Stimulated activated CD4-positive, alpha-beta T cell treated with anti-CD3 and anti-CD28 coated beads, Interleukin-1b, Interleukin-23, amount 100 ng/mL, for 48 hours (primary cell): Measurements from ENCODE around the gene TANC1.

Experiments
- DNase-seq: peaks from one replicate; pipeline ENCODE4 v3.0.0-alpha.2; 2020

Gene TANC1

DNA sequence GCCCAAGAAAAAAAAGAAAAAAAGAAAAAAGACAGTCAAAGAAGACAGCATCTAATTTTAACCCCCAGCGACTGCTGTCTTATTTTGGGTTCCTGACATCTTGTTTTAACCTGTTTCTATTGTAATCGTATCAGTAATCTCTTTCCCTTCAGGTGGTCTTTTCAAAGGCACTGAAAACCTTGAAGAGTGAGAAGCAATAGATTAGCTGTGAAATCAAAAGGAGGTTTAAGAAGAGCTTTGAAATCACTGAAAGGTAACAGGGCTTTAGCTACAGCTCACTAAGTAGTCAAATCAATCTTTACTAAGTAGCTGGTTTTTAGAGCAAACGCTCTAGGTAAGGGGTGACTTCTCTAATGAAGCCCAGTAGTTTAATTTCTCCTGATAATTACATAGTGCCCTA lies 5.4 kb upstream of the TANC1 start:
- DNase-seq = no peak

DNA sequence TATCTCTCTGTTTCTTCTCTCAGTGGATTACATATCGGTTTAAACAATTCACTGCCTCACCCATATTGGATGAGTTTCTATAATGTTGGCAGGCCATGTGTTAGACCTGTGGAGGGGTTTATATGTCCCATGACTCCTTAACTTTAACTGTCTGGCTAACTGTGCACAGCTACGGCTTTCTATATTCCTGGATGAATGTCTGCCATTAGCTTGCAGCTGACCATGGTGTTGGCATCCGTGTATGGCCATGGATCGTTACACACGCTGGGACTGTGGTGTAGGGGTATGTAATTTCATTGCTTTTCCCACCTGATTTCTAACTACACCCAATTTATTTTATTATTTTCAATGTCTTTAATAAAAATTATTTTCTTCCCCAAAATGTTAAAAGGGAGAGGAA lies 3.3 kb upstream of the TANC1 start:
- DNase-seq = no peak

DNA sequence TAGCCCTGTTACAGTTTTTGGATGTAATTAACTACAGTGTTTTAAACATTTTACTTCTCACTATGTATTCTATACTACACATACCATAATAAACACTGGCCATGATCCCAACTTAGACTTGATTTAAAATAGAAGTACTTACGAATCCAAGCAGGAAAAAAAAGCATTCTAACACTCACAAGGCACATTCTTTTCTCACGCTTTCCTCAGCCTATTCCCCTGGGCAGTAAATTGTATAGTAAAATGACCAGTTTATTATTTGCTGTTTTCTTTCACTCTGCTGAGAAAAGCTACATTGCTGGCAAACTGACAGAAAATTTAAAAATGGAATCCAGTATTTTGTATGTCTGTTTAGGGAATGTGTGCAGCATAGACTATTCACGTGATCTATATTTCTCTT lies 2.8 kb upstream of the TANC1 start:
- DNase-seq = no peak

DNA sequence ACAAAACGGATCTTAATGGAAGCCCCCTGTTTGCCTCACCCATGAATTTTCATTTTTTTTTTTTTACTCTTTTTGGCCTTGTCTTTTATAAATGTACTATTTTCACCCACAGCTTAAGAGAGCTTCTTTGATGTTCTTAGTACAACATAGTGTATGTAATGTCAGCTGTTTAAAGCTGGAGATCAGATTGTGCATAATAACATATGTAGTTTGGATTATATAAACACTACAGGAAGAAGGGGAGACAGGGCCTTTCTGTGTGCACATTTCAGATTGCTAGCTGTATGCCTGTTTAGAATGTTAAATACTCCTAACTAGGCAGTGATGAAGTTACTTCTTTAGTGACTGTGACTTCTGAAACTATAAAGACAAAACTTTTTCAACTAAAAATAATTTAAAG lies 2.1 kb upstream of the TANC1 start:
- DNase-seq = no peak

GRCh38 chr2:158967114-158967730 lies 1.2 kb upstream of the TANC1 start:
- no peak for DNase-seq

GRCh38 chr2:158967731-158968395 lies 577 bp upstream of the TANC1 start:
- DNase-seq = no peak

DNA sequence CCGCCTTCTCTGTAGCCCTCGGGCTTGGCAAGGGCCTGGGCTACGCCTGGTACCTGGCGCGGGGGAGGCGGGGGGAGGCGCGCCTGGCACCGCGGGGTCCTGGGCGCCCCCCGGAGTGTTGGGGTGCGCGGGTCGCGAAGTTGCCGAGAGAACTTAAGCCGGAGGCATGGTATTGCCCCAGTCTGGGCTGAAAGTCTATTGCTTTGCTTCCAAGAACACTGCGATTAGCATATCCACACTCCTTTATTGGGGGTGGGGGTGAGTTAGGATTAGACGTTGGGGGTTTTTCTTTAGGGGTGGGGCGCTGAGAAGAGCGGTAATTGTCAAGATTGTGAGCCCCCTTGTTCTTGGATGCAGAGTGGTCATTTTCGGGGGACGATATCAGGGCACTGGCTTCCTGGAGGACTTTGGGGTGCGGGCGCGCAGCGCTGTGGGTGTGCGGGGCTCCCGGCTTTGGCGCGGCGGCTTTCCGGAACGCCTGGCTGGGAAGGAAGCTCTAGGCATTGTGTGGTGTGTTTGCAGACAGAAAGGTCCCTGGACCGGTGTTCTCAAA lies 798 bp downstream of the TANC1 start:
- DNase-seq = no peak

DNA sequence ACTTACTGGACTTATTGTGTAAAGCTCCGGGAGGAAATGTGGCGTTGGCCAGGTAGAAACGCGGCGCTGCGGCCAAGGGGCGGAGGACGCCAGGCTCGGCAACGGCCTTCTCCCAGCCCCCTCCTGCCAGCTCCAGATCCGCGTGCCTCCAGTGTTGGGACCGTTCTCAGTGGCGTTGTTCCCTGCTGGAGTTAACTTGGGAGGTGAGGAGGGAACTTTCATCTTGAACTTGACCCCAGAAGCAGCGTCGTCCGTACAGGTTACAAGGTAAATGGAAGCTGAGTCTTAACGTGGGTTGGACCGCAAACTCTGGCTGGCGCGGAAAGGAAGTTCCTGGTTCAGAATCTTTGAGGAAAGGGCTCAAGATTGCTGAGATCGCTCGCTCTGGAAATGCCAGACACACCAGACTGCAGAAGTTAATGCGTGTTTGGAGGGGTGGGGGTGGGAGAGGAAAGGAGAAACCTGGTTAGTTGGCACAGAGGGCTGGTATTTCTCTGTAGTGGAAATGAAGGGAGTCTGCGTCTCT lies 1.3 kb downstream of the TANC1 start:
- DNase-seq = no peak

DNA sequence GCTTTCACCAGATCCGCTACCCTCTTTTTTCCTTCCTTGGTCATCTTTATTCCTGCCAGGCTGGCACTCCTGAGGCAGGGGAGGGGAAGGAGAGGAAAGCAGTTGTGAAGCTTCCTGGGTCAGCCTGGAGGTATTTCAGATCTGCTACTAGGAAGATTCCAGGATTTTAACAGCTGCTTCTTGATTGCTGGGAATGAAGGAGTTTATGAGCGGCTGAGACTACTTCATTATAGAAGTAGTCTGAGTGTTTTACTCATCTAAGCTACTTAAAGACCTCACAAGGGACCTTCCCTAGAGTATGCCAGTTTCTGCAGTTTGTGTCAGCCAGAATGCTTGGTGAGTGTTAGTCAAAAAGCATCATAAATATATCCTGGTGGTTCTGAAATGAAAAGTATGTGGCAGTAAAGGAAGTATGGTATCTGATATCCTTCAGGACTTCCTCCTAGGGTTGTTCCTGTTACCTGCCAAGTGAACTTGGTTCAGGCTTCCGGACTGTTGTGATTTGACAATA lies 1.9 kb downstream of the TANC1 start:
- no peak for DNase-seq

GRCh38 chr2:158973116-158973956 lies 4.9 kb downstream of the TANC1 start:
- no peak for DNase-seq

DNA sequence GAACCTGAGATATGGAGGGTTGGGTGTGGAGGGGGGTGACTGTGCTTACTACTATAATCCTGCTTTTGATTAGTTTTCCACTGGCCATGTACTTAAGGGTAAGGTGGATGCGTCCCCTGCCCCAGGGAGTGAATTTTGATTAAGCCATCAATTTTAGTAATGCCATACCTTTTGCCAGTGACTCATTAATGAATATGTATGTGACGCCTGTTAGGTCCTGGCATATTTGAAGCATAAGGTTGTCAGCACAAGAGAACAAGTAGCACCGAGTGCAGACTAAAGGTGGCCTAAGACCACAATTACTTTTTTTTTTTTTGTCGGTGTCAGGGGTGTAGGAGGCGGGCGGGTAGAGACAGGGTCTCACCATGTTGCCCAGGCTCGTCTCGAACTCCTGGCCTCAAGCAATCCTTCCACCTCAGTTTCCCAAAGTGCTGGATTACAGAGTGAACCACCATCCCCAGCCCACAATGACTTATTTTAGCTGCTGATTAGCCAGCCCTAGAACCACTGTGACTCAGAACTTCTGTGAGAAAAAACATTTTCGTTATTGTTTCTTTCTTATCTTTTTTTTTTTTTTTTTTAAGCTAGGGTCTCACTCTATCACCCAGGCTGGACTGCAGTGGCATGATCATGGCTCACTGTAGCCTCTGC lies 7.0 kb downstream of the TANC1 start:
- DNase-seq = no peak

DNA sequence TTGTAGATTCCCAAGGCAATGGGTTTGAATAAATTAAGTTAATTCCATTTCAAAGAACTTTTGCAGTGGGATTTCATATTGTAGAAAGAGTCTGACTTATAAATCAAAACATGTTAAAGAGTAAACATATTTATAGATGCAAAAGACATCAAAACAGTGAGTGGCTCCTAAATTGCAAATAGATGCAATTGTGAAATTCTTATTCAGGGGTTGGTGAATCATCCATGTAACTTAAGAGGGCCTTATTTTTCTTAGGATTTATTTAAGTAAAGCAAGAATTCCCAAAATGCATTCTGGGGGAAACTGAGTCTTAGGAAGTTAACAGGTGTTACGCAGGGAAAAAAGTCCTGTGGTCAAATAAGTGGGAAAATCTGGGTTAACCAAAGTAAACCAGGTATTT lies 11.3 kb downstream of the TANC1 start:
- DNase-seq = no peak

DNA sequence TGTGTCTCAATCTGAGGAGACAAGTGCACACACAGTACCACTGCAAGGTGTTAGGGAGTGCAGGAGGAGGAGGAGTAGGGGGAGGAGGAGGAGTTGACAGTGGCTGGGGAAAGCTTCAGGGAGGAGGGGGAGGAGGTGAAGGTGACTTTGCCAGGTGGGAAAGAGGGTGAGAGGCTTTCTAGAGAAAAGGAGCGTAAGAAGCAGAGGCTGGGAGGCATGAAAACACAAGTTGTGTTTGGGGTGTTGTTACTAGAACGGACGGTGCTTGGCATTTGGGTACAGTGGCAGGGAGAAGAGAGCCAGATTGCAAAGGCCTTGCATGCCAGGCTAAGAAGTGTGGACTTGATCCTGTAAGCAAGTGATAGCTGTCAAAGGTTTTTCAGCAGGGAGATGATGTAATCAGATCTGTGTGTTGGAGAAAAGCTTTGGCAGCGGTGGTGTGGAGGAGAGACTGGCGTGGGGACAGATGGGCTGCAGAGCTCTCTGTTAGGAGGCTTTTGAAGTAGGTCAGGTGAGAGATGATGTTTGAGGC lies 16.2 kb downstream of the TANC1 start:
- no peak for DNase-seq

DNA sequence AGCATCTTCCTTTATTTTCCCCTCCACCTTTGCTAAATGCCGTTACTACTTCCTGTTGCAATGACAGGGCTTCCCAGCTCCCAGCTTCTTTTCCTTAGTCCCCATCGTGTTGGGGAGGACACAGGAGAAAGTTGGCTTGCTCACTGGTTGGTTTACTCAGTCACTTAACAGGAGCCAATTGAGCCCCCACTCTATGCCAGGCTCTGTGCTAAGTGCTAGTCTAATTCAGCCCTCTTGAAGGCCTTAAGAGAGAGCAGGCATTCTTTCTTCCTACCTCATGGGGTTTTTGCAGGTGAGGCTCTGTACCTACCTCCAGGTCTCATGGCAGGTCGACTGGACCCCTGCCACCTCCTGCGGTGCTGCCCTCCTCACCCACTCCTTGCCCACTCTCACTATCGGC lies 20.1 kb downstream of the TANC1 start:
- no peak for DNase-seq

- DNase-seq = no peak
Observed at GRCh38 chr2:158989165-158989564, 20.7 kb downstream of the TANC1 start.

DNA sequence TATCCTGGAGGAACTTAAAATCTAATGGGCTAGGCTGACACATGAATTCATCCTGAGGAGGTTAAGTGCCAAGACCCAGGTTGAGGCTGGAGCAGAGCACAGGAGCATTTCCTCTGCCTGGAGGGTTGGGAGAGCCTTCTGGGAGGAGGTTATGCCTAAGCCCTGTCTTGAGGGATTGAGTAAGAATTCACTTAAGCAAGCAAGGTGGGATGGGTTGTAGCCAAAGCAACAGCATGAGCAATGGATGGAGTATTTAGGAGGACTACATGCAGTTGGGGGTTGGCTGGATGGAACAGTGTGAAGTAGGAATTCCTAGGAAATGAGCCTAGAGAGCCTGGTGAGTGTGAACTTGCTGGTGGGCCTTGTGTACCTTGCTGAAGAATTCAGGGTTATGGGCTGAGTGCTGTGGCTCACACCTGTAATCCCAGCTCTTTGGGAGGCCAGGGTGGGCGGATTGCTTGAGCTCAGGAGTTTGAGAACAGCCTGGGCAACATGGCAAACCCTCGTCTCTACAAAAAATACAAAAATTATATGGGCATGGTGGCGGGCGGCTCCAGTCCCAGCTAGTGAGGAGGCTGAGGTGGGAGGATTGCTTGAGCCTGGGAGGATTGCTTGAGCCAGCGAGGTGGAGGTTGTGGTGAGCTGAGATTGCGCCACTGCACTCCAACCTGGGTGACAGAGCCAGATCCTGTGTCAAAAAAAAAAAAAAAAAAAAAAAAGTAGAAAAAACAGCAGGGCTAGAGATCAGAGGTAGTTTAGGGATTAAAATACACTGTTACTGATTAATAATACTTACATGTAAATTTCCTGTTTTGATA lies 22.2 kb downstream of the TANC1 start:
- no peak for DNase-seq

- DNase-seq = no peak
Observed at GRCh38 chr2:158993030-158993429, 24.6 kb downstream of the TANC1 start.

DNA sequence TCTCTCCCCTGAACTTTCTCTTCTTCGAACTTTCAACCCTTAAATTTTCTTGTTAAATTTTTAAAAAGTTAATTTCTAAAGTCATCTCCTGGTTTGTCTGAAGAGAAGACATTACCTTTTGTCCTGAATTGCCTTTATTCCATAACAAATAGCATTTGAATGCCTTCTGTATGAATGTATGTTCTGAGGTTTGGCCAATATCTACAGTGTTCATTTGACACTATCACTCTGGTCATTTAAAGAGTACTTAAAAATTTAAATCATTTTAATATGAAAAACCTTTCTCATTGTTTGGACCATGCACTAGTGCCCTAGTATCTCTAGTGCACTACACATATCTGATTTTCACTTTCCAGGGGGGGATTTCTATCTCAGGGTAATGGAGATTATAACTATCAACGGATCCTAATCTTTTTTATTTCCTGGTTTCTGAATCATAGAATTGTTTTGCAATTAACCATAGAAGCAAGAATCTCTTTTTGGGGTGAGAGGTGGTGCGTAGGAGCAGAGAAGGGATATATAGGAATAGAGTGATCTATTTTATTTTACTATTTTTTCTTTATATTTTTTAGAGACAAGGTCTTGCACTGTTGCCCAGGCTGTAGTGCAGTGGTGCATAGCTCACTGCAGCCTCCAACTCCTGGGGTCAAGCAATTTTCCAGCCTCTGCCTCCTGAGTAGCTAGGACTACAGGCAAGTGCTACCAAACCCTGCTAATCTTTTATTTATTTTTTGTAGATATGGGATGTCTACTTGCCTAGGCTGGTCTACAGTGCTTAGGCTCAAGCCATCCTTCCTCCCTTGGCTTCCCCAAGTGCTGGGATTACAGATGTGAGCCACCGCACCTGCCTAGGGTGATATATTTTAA lies 25.5 kb downstream of the TANC1 start:
- no peak for DNase-seq

DNA sequence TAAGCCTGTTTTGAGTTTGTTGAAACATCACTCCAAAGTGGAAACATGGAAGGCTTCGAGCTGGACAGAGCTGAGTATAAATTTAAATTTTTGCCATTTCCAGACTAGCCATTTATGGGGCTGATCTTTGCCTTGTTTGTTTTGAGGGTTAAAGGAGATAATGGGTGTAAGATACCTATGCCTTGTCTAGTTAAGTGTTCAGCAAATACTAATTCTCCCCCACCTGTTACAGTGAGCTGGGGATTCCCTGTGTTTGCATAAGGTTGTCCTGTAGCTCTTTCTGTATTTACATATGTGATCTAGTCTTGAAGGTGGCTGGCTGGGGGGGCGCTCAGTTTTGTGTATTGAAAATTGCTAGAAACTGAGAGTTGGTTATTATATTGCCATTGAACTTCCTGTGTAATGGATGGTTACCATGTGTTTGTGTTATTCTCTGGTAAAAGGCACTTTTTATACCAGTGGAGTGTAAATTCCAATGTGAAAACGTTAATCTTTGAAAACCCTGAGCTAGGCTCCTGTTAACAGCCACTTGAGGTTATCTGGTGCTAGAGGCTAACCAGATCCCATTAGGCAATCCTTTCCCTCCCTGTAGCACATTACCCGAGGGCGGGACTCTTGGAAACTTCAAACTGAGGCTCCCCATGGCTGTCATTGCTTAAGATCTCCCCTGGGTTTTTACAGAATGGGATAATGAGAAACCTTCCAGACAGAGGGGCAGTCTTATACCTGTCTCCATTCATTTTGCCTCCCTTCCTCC lies 26.7 kb downstream of the TANC1 start:
- DNase-seq = no peak

DNA sequence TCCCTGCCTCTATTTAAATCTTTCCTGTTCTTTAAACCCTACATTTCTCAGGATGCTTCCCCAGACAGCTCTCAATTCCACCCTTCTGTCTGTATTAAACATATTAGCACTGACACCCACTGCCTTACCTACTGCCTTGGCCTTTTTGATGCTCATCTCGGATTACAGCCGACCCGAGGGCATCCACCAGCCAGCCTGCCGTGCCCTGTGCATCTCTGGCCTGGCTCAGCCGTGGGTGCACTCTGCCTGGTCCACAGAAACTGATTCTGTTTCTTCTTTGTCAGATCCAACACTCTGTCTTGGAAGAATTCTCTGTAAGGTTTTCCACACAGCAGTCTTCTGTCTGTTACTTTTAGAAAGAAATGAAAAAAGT lies 27.2 kb downstream of the TANC1 start:
- no peak for DNase-seq
